HFFc6 (cell line): ENCODE data around the gene RAB11FIP2. TPM values are rescaled to one million over a fixed set of nuclear protein-coding genes. Genes with fewer than 3 reads are reported as not detected.

Experiments used
- DNase-seq: peaks from one replicate; pipeline ENCODE4 v3.0.0-alpha.2; 2018
- H3K27ac Mint-ChIP-seq: 2 replicates; pipeline ENCODE4 v1.8.0; 2020; ENCODE audit warnings: mild to moderate bottlenecking, mixed read lengths
- H3K27me3 Mint-ChIP-seq: 2 replicates; pipeline ENCODE4 v1.8.0; 2021; ENCODE audit warnings: mild to moderate bottlenecking, moderate library complexity, mixed read lengths; ENCODE audit not compliant: insufficient read depth
- H3K36me3 Mint-ChIP-seq: 2 replicates; pipeline ENCODE4 v1.8.0; 2021; ENCODE audit warnings: low read depth, mixed read lengths
- H3K4me1 Mint-ChIP-seq: 2 replicates; pipeline ENCODE4 v1.8.0; 2020; ENCODE audit warnings: low read depth, mixed read lengths
- H3K4me3 Mint-ChIP-seq: 2 replicates; pipeline ENCODE4 v1.8.0; 2020; ENCODE audit warnings: mild to moderate bottlenecking, moderate library complexity, mixed read lengths
- H3K9me3 Mint-ChIP-seq: 2 replicates; pipeline ENCODE4 v1.8.0; 2020; ENCODE audit warnings: mild to moderate bottlenecking, mixed read lengths
- total RNA-seq, 6 experiments: library from RNA; stranded (reverse); fragmentation: NEBNext Ultra II Directional; extraction: Animal tissue kit (Norgen Biotek cat#: 25700); gene quantifications; 2 replicates in 1 of 6; 3 replicates in 5 of 6; pipeline ENCODE4 v1.2.3, GENCODE V29; 2021
- TF ChIP-seq, protein P1 (sequence below): fragments of 200-600 bp; sonication (generic); IDR thresholded peaks from 2 replicates; pipeline ENCODE4 v1.5.0; 2021; ENCODE audit warnings: antibody characterized with exemption, mild to moderate bottlenecking

Gene RAB11FIP2
- total RNA-seq, 6 experiments from 2014 or later, result 13.3 to 16.4 (median 16.2) TPM

DNA sequence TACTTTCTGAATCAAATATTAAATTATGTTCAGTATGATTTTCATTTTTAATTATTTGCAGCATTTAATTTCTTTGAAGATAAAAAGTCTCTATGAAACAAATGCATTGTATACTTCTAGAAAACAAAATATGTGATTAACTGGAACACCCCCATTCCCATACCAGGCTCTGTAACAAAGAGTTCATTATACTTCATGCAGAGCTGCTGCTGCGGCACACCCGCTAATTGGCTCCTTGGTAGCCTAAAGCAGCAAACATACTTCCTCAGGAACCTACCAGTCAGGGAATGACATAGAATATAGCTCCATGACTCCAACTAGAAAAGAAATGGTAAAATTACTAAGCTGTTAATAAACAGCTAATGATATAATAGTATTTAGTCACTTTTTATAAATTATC lies 19.3 kb downstream of the RAB11FIP2 start:
- TF ChIP-seq, protein P1, sequence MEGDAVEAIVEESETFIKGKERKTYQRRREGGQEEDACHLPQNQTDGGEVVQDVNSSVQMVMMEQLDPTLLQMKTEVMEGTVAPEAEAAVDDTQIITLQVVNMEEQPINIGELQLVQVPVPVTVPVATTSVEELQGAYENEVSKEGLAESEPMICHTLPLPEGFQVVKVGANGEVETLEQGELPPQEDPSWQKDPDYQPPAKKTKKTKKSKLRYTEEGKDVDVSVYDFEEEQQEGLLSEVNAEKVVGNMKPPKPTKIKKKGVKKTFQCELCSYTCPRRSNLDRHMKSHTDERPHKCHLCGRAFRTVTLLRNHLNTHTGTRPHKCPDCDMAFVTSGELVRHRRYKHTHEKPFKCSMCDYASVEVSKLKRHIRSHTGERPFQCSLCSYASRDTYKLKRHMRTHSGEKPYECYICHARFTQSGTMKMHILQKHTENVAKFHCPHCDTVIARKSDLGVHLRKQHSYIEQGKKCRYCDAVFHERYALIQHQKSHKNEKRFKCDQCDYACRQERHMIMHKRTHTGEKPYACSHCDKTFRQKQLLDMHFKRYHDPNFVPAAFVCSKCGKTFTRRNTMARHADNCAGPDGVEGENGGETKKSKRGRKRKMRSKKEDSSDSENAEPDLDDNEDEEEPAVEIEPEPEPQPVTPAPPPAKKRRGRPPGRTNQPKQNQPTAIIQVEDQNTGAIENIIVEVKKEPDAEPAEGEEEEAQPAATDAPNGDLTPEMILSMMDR, result no peak
- Mint-ChIP-seq H3K27ac (no peak overlapping the region), H3K36me3 (no peaks in the 10 kb centered on the region), H3K4me1 (peaks cover 20% of the 10 kb centered on the region), H3K9me3 (no peaks in the 10 kb centered on the region), H3K4me3 (no peak overlapping the region), H3K27me3 (no peaks in the 10 kb centered on the region)
- DNase-seq, result no peak

DNA sequence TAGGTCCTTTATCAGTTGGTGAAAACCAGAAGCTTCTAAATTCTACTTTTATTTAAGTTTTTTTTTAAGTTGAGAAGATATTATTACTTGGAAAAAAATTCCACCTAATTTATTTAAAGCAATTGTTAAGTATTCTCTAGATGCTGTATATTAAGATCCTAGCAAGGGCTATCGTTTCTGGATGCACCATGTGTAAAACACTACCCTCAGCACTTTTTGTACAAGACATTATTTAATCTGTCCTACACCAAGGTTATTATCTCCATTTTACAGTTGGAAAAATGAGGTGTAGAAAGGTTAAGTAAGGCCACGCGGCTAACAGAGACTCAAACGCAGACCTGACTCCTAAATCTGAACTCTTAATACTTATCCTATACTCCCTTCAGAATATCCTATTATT lies 19.8 kb downstream of the RAB11FIP2 start:
- no peaks in the 10 kb centered on the region for H3K9me3 Mint-ChIP-seq
- no peak overlapping the region for H3K4me3 Mint-ChIP-seq
- no peak for DNase-seq
- H3K27me3 Mint-ChIP-seq, result no peaks in the 10 kb centered on the region
- H3K4me1 Mint-ChIP-seq, result peaks cover 16% of the 10 kb centered on the region
- TF ChIP-seq, protein P1, result no peak
- no peak overlapping the region for H3K27ac Mint-ChIP-seq
- H3K36me3 Mint-ChIP-seq, result no peaks in the 10 kb centered on the region

DNA sequence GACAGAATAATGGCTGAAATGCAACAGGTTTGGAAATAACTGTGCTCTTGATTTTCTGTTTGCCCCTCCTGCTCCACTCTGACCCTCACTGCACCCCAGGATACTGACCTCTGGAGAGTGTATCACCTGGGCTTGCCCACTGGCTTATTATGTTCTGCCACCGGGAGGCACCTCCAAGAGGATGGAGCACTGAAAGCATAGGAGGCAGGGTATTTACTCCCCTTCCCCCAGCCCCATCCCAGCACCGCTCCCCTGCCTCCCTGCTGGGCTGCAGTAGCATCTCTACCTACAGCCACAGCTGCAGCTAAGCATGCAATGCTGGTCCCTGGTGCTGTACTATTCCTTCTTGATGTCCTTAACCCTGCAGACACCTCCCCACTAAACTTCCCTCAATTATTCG lies 26.4 kb downstream of the RAB11FIP2 start:
- TF ChIP-seq, protein P1, result no peak
- DNase-seq, result no peak
- no peak overlapping the region for H3K27ac Mint-ChIP-seq
- H3K36me3 Mint-ChIP-seq, result no peaks in the 10 kb centered on the region
- no peaks in the 10 kb centered on the region for H3K27me3 Mint-ChIP-seq
- H3K4me3 Mint-ChIP-seq, result no peak overlapping the region
- H3K9me3 Mint-ChIP-seq, result no peaks in the 10 kb centered on the region
- H3K4me1 Mint-ChIP-seq, result 0 out of 2 replicates have a peak, but pooled peaks cover 6% of the 10 kb centered on the region

DNA sequence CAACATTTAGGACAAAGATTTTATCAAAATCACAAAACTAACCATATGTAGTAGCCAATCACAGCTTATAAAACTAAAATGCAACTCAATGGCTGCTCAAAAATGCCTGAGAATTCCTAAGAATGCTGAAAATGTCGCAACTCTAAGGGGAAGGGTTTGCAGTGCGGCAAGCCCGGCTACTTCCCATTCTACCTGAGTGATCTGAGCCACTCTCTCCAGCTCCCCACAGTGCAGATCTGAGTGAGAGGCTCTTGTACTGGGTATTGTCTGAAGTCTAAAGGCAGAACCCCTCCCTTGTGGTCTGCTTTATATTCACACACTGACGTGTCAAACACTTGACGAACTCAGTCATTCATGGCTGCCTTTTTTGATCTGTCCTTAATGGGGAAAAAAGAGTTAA lies 28.9 kb downstream of the RAB11FIP2 start:
- Mint-ChIP-seq H3K27me3 (no peaks in the 10 kb centered on the region), H3K4me1 (0 out of 2 replicates have a peak, but pooled peaks cover 6% of the 10 kb centered on the region), H3K36me3 (no peaks in the 10 kb centered on the region), H3K4me3 (no peak overlapping the region), H3K27ac (no peak overlapping the region), H3K9me3 (no peaks in the 10 kb centered on the region)
- TF ChIP-seq, protein P1, result no peak
- DNase-seq, result no peak

DNA sequence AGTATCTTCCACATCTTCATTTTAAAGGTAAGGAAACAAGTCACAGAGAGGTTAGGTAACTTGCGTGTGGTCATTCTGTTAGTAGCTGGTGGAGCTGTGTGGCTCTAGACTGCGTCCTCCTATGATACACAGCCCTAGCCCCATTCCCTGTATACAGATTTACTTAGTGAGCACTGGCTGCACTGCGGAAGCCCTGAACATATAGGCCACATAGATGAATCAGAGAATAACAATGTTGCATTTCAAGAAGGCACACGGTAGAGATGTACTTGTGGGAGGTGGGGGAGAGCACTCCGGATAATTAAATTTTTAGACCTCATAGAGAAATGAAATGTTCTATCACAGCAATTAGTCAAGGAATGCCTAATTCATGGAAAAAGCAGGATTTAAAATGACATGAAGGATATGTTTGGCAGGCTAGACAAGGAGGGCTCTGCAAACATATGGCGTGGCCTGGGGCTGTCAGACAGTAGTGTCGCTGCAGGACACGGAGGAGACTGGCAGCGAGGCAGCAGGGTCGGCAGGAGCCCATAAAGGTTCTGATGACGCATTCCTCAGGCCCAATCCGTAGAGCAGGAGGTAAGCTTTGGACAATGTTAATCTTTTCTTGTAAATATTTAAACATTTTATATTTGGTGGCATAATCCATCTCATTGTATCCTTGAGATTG lies 29.5 kb downstream of the RAB11FIP2 start:
- no peak for DNase-seq
- Mint-ChIP-seq H3K27me3 (no peaks in the 10 kb centered on the region), H3K36me3 (no peaks in the 10 kb centered on the region), H3K9me3 (no peaks in the 10 kb centered on the region), H3K27ac (no peak overlapping the region), H3K4me3 (no peak overlapping the region), H3K4me1 (0 out of 2 replicates have a peak, but pooled peaks cover 6% of the 10 kb centered on the region)
- TF ChIP-seq, protein P1, result no peak
